Fibroblast of pulmonary artery (primary cell): ENCODE measurements around the gene CENPP.

ENCODE experiments used
- DNase-seq: peaks from one replicate; pipeline ENCODE4 v3.0.0-alpha.2; 2010; ENCODE audit warnings: low read depth
- H3K4me3 ChIP-seq: replicated peaks from 2 replicates; pipeline ENCODE4 v1.5.1; 2011; ENCODE audit warnings: low read depth, mild to moderate bottlenecking, control low read depth, low read length, moderate library complexity
- CTCF ChIP-seq: IDR thresholded peaks from 2 replicates; pipeline ENCODE4 v1.5.1; 2011; ENCODE audit warnings: mild to moderate bottlenecking, control low read depth, low read length, inconsistent platforms; ENCODE audit errors: missing control alignments

The CENPP gene

GRCh38 chr9:92647671-92648473 lies 322.1 kb downstream of the CENPP start:
- no peak for TF ChIP-seq CTCF
- no peak for DNase-seq
- no peak overlapping the region for H3K4me3 ChIP-seq

DNA sequence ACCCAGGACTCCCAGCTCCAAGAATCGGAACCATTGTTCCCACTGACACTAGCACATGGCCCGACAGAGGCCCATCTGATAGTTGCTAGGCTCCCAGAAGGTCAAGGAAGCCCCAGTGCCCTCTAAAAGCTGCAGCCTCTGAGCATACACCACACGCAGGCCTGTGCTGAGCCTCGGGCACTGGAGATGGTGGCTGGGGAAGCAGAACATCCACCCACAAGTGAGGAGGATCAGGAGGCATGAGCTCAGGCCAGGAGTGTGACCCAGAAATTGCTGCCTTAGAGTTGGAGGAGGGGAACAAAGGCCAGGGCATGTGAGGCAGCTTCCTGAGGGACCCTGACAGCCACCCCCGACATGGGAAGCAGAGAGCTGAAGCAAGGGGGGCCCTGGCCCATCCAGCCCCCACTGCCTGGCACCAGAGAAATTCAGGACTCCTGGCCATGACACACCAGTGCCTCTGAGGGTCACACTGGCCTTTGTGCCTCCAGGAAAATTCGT lies 322.8 kb downstream of the CENPP start:
- no peak for DNase-seq
- H3K4me3 ChIP-seq = no peak overlapping the region
- TF ChIP-seq CTCF = no peak

DNA sequence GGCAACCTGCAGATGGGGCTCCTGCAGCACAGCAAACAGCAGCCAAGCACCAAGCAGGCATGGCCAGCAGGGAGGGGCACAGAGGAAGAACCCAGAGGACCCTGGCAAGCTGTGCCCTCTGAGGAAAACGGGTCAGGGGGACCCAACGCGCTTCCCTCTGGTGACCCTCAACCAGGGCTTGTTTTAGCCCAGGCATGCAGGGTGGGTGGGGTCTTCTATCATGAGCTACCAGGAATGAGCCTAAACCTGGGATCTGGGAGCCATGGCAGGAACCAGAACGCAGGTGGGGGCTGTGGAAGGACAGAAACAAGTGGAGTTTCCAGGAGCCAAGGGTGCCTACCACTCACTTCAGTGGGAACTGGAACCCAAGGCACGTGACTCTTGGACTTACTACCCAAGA lies 323.3 kb downstream of the CENPP start:
- no peak overlapping the region for H3K4me3 ChIP-seq
- no peak for TF ChIP-seq CTCF
- no peak for DNase-seq

GRCh38 chr9:92650296-92650695 lies 324.5 kb downstream of the CENPP start:
- no peak overlapping the region for H3K4me3 ChIP-seq
- no peak for DNase-seq
- no peak for TF ChIP-seq CTCF

DNA sequence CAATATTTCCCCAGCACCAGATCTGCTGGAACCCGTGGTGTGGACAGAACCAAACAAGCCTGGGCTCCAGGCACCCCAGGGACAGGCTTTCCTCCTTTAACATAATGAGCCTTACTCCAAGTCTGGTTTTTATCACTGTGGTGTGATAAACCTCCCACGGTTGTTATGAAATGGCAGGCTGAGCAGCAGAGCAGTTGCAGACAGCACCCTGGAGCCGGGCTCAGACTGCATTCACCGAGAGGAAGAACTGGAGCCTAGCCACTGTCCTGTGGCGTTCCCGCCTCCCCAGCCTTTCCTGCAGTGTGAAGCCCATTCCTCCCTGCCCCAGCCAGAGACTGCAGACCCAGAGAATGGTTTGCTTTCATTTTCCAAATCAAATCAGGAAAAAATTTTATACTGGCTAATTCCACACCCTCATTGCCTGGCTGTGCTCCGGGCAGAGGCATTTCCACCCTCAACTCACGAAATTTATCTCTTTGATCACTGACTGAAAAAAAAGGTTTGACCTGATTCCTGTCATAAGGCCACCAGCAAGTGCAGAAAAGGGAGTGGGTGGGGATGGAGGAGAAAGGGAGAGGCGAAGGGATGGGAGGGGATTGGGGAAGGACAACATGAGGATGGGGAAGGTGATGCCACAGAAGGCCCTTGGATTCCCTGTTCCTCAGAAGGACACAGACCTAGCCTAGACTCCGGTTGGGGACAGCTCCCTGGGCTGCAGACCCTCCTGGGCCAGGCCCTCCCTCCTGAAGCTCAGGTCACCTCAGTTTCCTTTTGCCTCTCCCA lies 325.3 kb downstream of the CENPP start:
- DNase-seq = peak; percentile 93
- no peak for TF ChIP-seq CTCF
- H3K4me3 ChIP-seq = peak overlapping the region; percentile 2

DNA sequence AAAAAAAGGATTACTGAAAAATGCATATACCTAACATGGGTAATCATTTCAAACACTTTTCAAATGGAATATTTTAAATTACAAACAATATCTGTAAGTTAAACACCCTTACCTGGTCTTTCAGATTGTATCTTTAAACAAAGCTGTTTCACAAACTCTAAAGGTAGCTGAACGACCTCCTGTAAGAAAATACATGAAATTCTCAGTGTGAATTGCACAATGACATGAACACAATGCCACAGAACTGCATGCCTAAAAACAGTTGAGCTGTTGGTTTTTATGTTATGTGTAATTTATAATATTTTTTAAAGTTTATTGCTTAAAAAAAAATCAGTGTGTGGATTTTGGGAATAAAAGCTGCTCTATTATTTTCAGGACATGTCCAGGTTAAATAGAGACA lies 326.7 kb downstream of the CENPP start:
- peak; percentile 40 for DNase-seq
- H3K4me3 ChIP-seq = no peak overlapping the region
- TF ChIP-seq CTCF = no peak
